HEK293T (cell line): ENCODE measurements around the gene ZNF746.

ENCODE experiments used
- CTCF ChIA-PET: fragments of 350-600 bp; formaldehyde crosslinking; extraction: SDS; loops from one replicate; lab custom pipeline; 2021; ENCODE audit warnings: antibody characterized with exemption, inconsistent platforms; lab: Yijun Ruan, JAX
- POLR2A ChIA-PET: fragments of 350-600 bp; formaldehyde crosslinking; extraction: SDS; loops from one replicate; lab custom pipeline; 2020; ENCODE audit warnings: antibody characterized with exemption, inconsistent platforms; lab: Yijun Ruan, JAX
- DNase-seq: peaks from one replicate; pipeline ENCODE4 v3.0.0; 2012; ENCODE audit warnings: mixed read lengths; ENCODE audit errors: extremely low spot score
- ARNT ChIP-seq: fragments of 450-650 bp; IDR thresholded peaks from 2 replicates; pipeline ENCODE4 v1.6.1; 2017; ENCODE audit warnings: mild to moderate bottlenecking
- BHLHE40 ChIP-seq: fragments of 450-650 bp; IDR thresholded peaks from 2 replicates; pipeline ENCODE4 v1.6.1; 2016; ENCODE audit warnings: mild to moderate bottlenecking, moderate library complexity, borderline replicate concordance
- CTBP1 ChIP-seq: fragments of 450-650 bp; IDR thresholded peaks from 2 replicates; pipeline ENCODE4 v1.6.1; 2016; ENCODE audit warnings: borderline replicate concordance
- ELF4 ChIP-seq: fragments of 450-650 bp; IDR thresholded peaks from 2 replicates; pipeline ENCODE4 v1.6.1; 2017; ENCODE audit warnings: antibody characterized with exemption
- FOXA1 ChIP-seq: fragments of 450-650 bp; IDR thresholded peaks from 2 replicates; pipeline ENCODE4 v1.6.1; 2016; ENCODE audit warnings: mild to moderate bottlenecking
- FOXK2 ChIP-seq: fragments of 450-650 bp; IDR thresholded peaks from 2 replicates; pipeline ENCODE4 v1.6.1; 2016; ENCODE audit warnings: mild to moderate bottlenecking
- FOXM1 ChIP-seq: fragments of 450-650 bp; IDR thresholded peaks from 2 replicates; pipeline ENCODE4 v1.6.1; 2017; ENCODE audit warnings: mild to moderate bottlenecking, borderline replicate concordance
- HDGF ChIP-seq: fragments of 450-650 bp; IDR thresholded peaks from 2 replicates; pipeline ENCODE4 v1.6.1; 2017; ENCODE audit warnings: antibody characterized with exemption, borderline replicate concordance
- L3MBTL2 ChIP-seq: fragments of 450-650 bp; conservative IDR thresholded peaks from 2 replicates; pipeline ENCODE4 v1.6.1; 2016; ENCODE audit warnings: mild to moderate bottlenecking
- LEF1 ChIP-seq: fragments of 450-650 bp; IDR thresholded peaks from 2 replicates; pipeline ENCODE4 v1.6.1; 2017; ENCODE audit warnings: mild to moderate bottlenecking, borderline replicate concordance
- NFRKB ChIP-seq: fragments of 450-650 bp; IDR thresholded peaks from 2 replicates; pipeline ENCODE4 v1.6.1; 2016; ENCODE audit warnings: mild to moderate bottlenecking, moderate library complexity
- SP1 ChIP-seq: fragments of 450-650 bp; IDR thresholded peaks from 2 replicates; pipeline ENCODE4 v1.6.1; 2017
- SUZ12 ChIP-seq: fragments of 450-650 bp; IDR thresholded peaks from 2 replicates; pipeline ENCODE4 v1.6.1; 2016; ENCODE audit warnings: mild to moderate bottlenecking
- TARDBP ChIP-seq: fragments of 450-650 bp; IDR thresholded peaks from 2 replicates; pipeline ENCODE4 v1.6.1; 2016
- ZNF384 ChIP-seq: fragments of 450-650 bp; IDR thresholded peaks from 2 replicates; pipeline ENCODE4 v1.6.1; 2016
- TF ChIP-seq, protein P1 (sequence below): fragments of 450-650 bp; IDR thresholded peaks from 2 replicates; pipeline ENCODE4 v1.6.1; 2016

Gene ZNF746

DNA sequence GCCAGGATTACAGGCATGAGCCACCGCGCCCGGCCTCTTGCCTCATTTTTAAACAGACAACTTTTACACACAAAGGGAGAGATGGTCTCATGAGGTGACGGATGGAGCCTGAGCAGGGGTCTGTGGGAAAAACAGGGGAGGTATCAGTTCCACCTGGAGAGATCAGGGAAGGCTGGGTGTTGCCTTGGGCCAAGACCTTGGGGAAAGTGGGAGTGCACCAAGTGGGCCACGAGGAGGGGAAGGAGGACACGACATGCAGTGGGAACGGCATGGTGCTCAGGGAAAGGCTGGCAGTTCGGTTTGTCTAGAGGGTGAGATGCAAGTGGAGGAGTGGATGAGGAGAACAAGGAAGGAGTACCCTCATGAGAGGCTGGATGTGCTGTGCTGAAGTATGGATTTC lies 27.8 kb downstream of the ZNF746 start:
- no peak for TF ChIP-seq ARNT
- no peak for TF ChIP-seq NFRKB
- no peak for TF ChIP-seq L3MBTL2
- TF ChIP-seq HDGF, result no peak
- no peak for TF ChIP-seq FOXA1
- TF ChIP-seq ELF4, result no peak
- TF ChIP-seq FOXM1, result no peak
- TF ChIP-seq CTBP1, result no peak
- TF ChIP-seq FOXK2, result no peak
- TF ChIP-seq, protein P1, sequence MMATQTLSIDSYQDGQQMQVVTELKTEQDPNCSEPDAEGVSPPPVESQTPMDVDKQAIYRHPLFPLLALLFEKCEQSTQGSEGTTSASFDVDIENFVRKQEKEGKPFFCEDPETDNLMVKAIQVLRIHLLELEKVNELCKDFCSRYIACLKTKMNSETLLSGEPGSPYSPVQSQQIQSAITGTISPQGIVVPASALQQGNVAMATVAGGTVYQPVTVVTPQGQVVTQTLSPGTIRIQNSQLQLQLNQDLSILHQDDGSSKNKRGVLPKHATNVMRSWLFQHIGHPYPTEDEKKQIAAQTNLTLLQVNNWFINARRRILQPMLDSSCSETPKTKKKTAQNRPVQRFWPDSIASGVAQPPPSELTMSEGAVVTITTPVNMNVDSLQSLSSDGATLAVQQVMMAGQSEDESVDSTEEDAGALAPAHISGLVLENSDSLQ, result no peak
- TF ChIP-seq SUZ12, result no peak
- TF ChIP-seq LEF1, result no peak
- no peak for TF ChIP-seq TARDBP
- no peak for TF ChIP-seq ZNF384
- TF ChIP-seq SP1, result no peak
- TF ChIP-seq BHLHE40, result no peak
- ChIA-PET CTCF (interaction anchor here (0.7 kb wide), 1 partner anchor 10 kb away, joined by 3 read pairs; no protein-coding TSS in a partner anchor), POLR2A (no interaction called here)
- no peak for DNase-seq

DNA sequence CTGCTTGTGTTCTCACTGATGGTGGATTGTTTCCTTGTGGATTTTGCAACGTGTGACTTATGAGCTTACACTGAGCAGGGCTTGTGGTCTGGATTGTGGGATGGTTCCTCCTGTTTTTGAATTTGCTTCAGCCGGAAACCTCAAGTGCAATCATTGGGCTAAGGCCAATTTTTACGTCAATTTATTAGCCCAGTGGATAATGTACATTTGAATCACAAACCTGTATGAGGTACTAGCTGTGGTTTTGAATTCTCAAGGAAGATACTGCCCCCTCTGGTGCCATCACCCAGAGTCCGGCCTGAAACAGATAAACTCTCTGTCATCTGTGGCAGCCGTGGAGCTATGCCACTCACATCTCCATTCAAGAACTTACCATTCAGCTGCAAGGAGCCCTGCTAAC lies 29.4 kb downstream of the ZNF746 start:
- ChIA-PET POLR2A (interaction anchor here (1.2 kb wide), 1 partner anchor 8 kb away, joined by 3 read pairs; no protein-coding TSS in a partner anchor), CTCF (interaction anchor here (0.6 kb wide), 1 partner anchor 334 kb away, joined by 3 read pairs; no protein-coding TSS in a partner anchor)
- no peak for DNase-seq
- TF ChIP-seq ELF4, result no peak
- TF ChIP-seq NFRKB, result no peak
- no peak for TF ChIP-seq LEF1
- no peak for TF ChIP-seq ARNT
- TF ChIP-seq SP1, result no peak
- TF ChIP-seq FOXA1, result no peak
- TF ChIP-seq FOXM1, result no peak
- no peak for TF ChIP-seq BHLHE40
- TF ChIP-seq CTBP1, result no peak
- no peak for TF ChIP-seq L3MBTL2
- TF ChIP-seq FOXK2, result no peak
- no peak for TF ChIP-seq HDGF
- TF ChIP-seq TARDBP, result no peak
- TF ChIP-seq ZNF384, result no peak
- no peak for TF ChIP-seq SUZ12
- TF ChIP-seq, protein P1, result no peak

DNA sequence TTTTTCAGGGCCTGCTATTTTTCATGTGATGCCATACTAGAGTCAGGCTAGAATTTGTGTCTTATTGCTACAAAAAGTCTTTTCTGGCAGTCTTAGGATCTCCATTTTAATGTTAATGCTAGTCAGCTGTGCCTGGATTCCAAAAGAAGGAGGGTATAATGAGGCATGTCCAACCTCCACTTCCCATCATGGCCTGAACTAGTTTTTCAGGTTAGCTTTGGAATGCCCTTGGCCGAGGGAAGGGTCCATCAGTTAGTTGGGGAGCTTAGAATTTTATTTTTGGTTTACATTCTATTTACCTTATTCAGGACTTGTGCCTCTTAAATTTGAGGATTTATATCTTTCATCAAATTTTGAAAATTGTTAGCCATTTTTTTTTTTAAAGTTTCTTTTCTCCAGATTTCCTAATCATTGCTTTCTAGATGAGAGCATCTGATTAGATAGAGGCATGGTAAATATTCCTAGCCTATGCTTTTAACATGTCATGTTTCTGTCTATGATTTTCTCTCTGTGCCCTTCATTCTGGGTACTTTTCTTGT lies 30.2 kb downstream of the ZNF746 start:
- DNase-seq, result no peak
- no peak for TF ChIP-seq FOXM1
- TF ChIP-seq NFRKB, result no peak
- TF ChIP-seq FOXK2, result no peak
- no peak for TF ChIP-seq SP1
- no peak for TF ChIP-seq TARDBP
- no peak for TF ChIP-seq CTBP1
- TF ChIP-seq L3MBTL2, result no peak
- TF ChIP-seq ARNT, result no peak
- no peak for TF ChIP-seq FOXA1
- no peak for TF ChIP-seq ELF4
- TF ChIP-seq SUZ12, result no peak
- no peak for TF ChIP-seq ZNF384
- TF ChIP-seq, protein P1, result no peak
- TF ChIP-seq HDGF, result no peak
- TF ChIP-seq BHLHE40, result no peak
- TF ChIP-seq LEF1, result no peak
- ChIA-PET POLR2A (no interaction called here), CTCF (interaction anchor here (0.5 to 0.7 kb wide), 3 partner anchors 9 to 308 kb away, joined by 3 to 5 read pairs (median 5); no protein-coding TSS in a partner anchor)

DNA sequence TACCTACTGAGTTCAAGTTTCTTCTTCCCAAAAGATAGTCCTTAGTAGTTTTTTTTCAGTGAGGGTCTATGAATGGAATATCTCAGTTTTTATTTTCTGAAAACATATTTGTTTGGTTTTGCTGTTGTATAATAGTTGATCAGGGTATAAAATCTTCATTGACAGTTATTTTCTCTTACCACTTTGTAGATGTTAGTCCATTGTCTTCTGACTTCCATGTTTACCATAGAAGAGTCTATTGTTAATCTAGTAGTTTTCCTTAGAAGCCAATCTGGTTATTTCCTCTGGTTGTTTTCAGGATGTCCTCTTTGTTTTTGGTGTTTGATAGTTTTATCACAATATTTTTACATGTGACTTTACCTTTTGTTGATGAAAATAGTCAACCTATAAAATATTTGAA lies 31.2 kb downstream of the ZNF746 start:
- POLR2A ChIA-PET, result no interaction called here
- DNase-seq, result no peak
- no peak for TF ChIP-seq SUZ12
- CTCF ChIA-PET, result no interaction called here

DNA sequence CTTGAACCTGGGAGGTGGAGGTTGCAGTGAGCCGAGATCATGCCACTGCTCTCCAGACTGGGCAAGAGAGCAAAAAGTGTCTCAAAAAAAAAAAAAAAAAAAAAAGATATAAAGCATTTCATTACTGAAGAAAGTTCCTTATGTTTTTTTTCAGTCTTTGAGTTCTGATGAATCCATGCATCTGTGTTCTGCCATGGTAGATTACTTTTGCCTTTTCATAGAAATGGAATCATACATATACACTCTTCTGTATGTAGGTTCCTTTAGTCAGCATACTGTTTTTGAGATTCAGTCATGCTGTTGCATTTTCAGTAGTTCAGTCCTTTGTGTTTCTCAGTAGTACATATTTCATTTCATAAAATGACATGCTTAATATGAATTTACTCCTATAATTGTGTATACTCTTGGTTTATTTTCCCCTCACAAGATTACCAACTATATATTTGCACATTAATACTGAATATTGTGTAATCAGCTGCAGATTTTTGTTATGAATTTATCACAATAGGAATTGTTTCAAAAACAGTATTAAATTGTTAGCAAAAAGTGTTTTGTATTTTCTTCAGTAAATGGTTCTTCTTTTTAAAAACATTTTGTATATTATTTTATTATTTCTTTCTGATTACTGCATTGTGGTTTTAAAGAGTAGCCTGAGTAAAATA lies 34.0 kb downstream of the ZNF746 start:
- TF ChIP-seq ARNT (no peak), CTBP1 (no peak), FOXK2 (no peak), L3MBTL2 (no peak), FOXM1 (no peak), BHLHE40 (no peak), SUZ12 (no peak), SP1 (no peak), HDGF (no peak), ZNF384 (no peak), TARDBP (no peak), ELF4 (no peak), NFRKB (no peak), FOXA1 (no peak), LEF1 (no peak)
- TF ChIP-seq, protein P1, result no peak
- CTCF ChIA-PET, result no interaction called here
- DNase-seq, result no peak
- POLR2A ChIA-PET, result no interaction called here
